Stimulated activated CD4-positive, alpha-beta T cell treated with anti-CD3 and anti-CD28 coated beads, Interleukin-1b, Interleukin-23, amount 100 ng/mL, for 24 hours (primary cell): ENCODE results near the gene APOA5.
"Not testable (repeated sequence)": the region's sequence is repeated elsewhere in the genome, so short reads cannot be mapped to it uniquely, and the experiment has no call there.

Experiments
- DNase-seq, 4 experiments: peaks; one replicate each; pipeline ENCODE4 v3.0.0-alpha.2; 2020; ENCODE audit warnings: low read depth in 4 of 4, low spot score in 1 of 4

APOA5 gene, protein sequence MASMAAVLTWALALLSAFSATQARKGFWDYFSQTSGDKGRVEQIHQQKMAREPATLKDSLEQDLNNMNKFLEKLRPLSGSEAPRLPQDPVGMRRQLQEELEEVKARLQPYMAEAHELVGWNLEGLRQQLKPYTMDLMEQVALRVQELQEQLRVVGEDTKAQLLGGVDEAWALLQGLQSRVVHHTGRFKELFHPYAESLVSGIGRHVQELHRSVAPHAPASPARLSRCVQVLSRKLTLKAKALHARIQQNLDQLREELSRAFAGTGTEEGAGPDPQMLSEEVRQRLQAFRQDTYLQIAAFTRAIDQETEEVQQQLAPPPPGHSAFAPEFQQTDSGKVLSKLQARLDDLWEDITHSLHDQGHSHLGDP

DNA sequence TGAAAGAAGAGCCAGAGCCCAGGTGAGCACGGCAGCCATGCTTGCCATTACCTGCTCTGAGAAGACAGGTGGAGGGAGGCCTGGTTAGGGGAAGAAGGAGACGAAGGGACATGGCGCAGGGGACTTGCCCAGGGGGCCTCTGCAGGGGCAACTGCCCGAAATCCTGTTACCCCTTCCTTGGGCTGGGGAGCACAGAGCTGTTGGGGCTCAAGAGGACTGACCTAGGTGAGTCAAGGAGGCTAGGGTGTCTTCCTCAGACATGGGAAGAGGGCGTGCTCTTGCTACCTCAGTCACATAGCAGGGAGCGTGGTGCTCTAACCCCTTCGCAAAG is at the start of gene APOA5:
TSS of gene APOA5 (minus strand) at position 67 of the 331 bp plus-strand sequence. CDS start at position 48, 19 bp downstream.
- DNase-seq, result no peak

GRCh38 chr11:116840746-116841296 is 49.1 kb upstream of the APOA5 start:
- no peak for DNase-seq

- no peak for DNase-seq
Observed at GRCh38 chr11:116840224-116840745, 48.6 kb upstream of the APOA5 start.

DNA sequence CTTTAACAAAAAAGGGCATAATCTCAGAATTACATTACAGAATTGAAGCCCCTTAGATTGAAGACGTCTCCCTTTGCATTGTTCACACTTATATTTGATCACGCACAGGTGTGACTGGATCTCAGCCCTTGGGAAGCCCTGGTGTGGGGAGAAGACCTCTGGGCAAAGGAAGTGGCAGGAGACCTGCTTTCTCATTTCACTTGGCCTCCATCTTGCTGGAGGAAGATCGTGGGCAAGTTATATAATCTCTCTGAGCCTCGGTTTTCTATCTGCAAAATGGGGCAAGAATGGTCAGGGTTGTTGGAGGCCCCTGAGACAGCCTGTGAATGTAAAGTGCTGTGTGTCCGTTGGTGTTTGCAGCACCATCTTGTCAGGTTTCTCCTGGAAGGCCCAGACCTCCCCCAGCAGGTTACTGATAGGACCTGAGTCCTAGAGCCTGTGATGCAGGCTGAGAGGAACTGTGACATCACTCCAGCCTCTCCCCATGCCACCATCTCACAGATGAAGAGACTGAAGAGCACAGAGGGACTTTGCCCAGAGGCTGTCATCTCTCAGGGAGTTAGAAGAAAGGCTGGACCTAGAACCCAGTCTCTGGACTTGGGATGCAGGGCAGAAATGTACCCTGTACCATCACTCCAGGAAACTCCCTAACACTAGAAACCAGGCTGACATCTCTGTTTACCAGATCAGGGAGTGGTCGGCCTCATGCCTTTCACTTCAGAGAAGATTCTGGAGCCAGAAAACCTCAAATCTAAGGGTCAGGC is 46.8 kb upstream of the APOA5 start:
- DNase-seq, result no peak

- DNase-seq, result no peak
Observed at GRCh38 chr11:116837231-116838091, 45.8 kb upstream of the APOA5 start, which contains the start of gene APOA1. APOA1 (minus strand) TSS chr11:116837622; CDS start chr11:116837387, 235 bp downstream.

DNA sequence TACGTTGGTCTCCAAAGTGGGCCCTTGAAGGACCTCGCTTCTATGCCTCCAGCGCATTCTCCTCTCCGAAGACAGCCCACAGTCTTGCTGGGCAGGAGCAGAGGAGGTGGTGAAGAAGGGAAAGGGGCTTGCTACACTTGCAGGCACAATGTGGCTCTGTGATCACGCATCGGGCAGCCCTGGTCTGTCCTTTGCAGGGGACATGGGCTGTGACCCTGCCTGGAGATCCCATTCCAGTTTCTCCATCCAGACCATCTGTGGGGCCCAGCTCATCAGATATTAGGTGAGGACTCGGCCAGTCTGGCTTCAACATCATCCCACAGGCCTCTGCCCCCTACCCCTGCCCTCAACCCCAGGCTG is 44.9 kb upstream of the APOA5 start:
- DNase-seq, result no peak

- peak; percentile 30 to 70 (median 54) for DNase-seq
Observed at GRCh38 chr11:116835791-116836631, 44.3 kb upstream of the APOA5 start.

DNA sequence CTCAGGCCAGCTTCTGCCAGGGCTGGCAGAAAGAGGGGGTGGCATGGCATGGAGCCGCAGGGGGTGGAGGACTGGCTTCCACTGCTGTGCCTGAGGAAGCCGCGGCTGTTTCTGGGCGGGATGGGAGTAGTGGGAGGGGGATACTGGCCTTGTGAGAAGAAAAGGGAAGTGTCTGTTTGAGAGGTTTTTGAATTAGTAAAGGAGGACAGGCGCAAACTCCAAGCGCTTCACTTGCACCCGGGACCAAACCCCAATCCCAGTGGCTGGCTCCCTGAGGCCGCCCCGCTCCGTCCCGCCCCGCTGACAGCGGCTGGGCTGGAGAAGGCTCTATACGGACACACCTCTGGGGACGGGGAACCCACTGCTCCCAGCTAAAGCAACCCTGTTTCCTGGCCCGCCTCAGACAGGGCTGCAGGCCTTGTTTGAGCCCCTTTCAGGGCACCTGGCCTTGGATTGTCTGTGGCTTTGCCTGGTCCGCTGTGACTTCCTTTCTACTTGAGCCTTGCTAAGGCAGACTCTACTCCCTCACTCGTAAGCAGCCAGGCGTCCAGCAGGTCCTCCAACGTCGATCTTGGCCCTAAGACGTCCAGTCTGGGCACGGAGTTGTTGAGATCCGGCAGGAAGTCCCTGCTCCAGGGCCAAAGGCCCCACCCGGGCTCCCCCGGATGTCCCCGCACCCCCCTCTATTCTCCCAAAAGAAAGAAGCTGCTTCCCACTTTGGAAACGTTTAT is 43.5 kb upstream of the APOA5 start:
- no peak for DNase-seq

DNA sequence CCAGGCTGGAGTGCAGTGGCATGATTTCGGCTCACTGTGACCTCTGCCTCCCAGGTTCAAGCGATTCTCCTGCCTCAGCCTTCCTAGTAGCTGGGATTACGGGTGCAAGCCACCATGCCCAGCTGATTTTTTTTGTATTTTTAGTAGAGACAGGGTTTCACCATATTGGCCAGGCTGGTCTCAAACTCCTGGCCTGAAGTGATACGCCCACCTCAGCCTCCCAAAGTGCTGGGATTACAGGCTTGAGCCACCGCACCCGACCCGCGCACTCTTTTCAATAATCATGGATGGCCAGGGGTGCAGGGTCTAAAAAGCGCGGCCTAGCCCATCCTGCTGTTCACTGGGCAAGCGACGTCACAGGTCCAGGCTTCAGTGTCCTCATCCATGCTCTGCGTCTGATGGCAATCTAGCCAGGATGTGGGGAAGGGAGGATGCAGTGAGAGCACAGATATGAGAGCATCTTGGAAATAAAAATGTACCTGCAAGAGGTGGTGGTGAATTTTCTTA is 42.9 kb upstream of the APOA5 start:
- DNase-seq, result not testable (repeated sequence)

- no peak for DNase-seq
Observed at GRCh38 chr11:116833816-116834534, 42.3 kb upstream of the APOA5 start.

DNA sequence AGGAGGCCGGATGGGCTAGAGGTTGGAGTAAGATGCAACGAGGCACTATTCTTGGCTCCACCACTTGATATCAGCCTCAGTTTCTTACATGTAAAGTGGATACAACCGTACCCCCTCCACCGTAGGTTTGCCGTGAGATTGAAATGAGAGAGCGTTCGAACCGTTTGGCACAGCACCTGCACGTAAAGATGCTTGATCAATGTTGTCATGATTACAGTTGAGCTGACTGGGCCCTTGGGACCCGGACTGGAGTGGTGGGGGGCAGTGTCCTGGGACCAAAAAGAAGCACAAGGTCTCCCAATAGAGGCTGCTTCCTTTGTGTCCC is 41.8 kb upstream of the APOA5 start:
- no peak for DNase-seq

DNA sequence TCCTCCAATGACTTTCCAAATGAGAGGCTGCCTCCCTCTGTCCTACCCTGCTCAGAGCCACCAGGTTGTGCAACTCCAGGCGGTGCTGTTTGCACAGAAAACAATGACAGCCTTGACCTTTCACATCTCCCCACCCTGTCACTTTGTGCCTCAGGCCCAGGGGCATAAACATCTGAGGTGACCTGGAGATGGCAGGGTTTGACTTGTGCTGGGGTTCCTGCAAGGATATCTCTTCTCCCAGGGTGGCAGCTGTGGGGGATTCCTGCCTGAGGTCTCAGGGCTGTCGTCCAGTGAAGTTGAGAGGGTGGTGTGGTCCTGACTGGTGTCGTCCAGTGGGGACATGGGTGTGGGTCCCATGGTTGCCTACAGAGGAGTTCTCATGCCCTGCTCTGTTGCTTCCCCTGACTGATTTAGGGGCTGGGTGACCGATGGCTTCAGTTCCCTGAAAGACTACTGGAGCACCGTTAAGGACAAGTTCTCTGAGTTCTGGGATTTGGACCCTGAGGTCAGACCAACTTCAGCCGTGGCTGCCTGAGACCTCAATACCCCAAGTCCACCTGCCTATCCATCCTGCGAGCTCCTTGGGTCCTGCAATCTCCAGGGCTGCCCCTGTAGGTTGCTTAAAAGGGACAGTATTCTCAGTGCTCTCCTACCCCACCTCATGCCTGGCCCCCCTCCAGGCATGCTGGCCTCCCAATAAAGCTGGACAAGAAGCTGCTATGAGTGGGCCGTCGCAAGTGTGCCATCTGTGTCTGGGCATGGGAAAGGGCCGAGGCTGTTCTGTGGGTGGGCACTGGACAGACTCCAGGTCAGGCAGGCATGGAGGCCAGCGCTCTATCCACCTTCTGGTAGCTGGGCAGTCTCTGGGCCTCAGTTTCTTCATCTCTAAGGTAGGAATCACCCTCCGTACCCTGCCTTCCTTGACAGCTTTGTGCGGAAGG is 40.9 kb upstream of the APOA5 start:
- no peak for DNase-seq

DNA sequence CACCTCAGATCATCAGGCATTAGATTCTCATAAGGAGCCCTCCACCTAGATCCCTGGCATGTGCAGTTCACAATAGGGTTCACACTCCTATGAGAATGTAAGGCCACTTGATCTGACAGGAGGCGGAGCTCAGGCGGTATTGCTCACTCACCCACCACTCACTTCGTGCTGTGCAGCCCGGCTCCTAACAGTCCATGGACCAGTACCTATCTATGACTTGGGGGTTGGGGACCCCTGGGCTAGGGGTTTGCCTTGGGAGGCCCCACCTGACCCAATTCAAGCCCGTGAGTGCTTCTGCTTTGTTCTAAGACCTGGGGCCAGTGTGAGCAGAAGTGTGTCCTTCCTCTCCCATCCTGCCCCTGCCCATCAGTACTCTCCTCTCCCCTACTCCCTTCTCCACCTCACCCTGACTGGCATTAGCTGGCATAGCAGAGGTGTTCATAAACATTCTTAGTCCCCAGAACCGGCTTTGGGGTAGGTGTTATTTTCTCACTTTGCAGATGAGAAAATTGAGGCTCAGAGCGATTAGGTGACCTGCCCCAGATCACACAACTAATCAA is 40.2 kb upstream of the APOA5 start:
- DNase-seq, result no peak

DNA sequence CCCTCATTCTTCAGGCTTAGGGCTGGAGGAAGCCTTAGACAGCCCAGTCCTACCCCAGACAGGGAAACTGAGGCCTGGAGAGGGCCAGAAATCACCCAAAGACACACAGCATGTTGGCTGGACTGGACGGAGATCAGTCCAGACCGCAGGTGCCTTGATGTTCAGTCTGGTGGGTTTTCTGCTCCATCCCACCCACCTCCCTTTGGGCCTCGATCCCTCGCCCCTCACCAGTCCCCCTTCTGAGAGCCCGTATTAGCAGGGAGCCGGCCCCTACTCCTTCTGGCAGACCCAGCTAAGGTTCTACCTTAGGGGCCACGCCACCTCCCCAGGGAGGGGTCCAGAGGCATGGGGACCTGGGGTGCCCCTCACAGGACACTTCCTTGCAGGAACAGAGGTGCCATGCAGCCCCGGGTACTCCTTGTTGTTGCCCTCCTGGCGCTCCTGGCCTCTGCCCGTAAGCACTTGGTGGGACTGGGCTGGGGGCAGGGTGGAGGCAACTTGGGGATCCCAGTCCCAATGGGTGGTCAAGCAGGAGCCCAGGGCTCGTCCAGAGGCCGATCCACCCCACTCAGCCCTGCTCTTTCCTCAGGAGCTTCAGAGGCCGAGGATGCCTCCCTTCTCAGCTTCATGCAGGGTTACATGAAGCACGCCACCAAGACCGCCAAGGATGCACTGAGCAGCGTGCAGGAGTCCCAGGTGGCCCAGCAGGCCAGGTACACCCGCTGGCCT is 38.7 kb upstream of the APOA5 start:
- no peak for DNase-seq

DNA sequence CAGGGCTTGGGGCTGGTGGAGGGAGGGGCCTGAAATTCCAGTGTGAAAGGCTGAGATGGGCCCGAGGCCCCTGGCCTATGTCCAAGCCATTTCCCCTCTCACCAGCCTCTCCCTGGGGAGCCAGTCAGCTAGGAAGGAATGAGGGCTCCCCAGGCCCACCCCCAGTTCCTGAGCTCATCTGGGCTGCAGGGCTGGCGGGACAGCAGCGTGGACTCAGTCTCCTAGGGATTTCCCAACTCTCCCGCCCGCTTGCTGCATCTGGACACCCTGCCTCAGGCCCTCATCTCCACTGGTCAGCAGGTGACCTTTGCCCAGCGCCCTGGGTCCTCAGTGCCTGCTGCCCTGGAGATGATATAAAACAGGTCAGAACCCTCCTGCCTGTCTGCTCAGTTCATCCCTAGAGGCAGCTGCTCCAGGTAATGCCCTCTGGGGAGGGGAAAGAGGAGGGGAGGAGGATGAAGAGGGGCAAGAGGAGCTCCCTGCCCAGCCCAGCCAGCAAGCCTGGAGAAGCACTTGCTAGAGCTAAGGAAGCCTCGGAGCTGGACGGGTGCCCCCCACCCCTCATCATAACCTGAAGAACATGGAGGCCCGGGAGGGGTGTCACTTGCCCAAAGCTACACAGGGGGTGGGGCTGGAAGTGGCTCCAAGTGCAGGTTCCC is 38.0 kb upstream of the APOA5 start, which contains the start of gene APOC3:
TSS of gene APOC3 (plus strand) at position 383 of the 659 bp plus-strand sequence. CDS start 676 bp downstream, outside the sequence.
- DNase-seq, result no peak
